GM08714 (cell line): ENCODE data around the gene SLC9B1.

Source experiments
- H3K4me3 ChIP-seq: fragments of 200-500 bp; sonication (Bioruptor generic); 2 replicates; pipeline ENCODE4 v1.5.1; 2014; ENCODE audit warnings: mild to moderate bottlenecking, low read length, inconsistent platforms
- ZNF274 ChIP-seq: IDR thresholded peaks from 2 replicates; pipeline ENCODE4 v1.6.1; 2012; ENCODE audit warnings: mild to moderate bottlenecking, low read depth, low read length

The SLC9B1 gene, protein sequence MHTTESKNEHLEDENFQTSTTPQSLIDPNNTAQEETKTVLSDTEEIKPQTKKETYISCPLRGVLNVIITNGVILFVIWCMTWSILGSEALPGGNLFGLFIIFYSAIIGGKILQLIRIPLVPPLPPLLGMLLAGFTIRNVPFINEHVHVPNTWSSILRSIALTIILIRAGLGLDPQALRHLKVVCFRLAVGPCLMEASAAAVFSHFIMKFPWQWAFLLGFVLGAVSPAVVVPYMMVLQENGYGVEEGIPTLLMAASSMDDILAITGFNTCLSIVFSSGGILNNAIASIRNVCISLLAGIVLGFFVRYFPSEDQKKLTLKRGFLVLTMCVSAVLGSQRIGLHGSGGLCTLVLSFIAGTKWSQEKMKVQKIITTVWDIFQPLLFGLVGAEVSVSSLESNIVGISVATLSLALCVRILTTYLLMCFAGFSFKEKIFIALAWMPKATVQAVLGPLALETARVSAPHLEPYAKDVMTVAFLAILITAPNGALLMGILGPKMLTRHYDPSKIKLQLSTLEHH

GRCh38 chr4:103019308-103020124 lies at the start of gene SLC9B1:
SLC9B1 (minus strand) TSS chr4:103019705; CDS start chr4:102991711, 27,994 bp downstream.
- no peak for TF ChIP-seq ZNF274
- peak within 1 kb of the TSS; percentile 70 for H3K4me3 ChIP-seq

- TF ChIP-seq ZNF274: no peak
- H3K4me3 ChIP-seq: no peak overlapping the region
Measured at GRCh38 chr4:103067841-103068547, 48.5 kb upstream of the SLC9B1 start.

DNA sequence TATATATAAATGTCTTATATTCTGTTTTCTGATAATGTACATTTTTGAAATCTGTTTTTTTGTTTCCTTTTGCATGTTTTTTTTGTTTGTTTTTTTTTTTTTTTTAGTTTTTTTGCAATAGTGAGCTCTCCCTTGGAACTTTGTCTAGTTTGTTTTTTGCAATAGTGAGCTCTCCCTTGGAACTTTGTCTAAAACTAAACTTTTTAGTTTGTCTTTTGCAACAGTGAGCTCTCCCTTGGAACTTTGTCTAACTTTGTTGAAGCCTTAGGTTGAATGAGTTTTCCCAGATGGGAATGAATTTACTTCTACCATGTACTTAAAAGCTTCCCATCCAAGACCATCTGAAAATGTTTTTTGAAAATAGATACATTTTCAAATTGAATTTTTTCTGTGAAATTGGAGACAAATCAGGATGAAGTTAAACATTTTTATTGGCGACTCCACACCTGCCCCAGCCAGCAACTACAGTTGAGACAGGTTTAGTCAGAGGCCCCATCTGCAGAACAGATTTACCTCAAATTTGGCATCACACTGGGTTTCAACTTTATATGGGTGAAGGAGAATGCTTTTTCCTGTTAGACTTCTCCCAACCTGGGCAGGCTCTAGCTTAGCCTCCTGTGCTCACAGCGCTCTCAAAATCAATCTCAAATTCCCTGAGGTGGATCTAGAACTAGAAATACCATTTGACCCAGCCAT lies 41.1 kb upstream of the SLC9B1 start:
- no peak overlapping the region for H3K4me3 ChIP-seq
- TF ChIP-seq ZNF274: no peak

- TF ChIP-seq ZNF274: no peak
- no peak overlapping the region for H3K4me3 ChIP-seq
Measured at GRCh38 chr4:103054030-103054429, 34.5 kb upstream of the SLC9B1 start.

DNA sequence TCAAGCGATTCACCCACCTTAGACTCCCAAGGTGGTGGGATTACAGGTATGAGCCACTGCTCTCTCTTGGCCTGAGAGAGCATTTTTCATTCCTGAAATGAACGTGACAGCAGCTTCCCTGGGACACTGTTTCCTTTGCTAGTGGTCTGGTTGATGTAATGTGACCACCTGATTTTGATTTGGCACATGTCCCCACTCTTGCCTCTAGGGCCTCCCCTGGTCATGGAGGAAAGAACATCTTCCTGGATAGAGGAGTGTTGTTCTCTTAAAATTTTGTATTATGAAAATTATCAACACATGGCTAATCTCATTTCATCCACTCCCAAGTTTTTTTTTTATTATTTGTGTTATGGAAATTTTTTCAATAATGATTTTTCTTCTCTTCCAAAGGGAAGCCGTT lies 33.3 kb upstream of the SLC9B1 start:
- no peak overlapping the region for H3K4me3 ChIP-seq
- TF ChIP-seq ZNF274: no peak

DNA sequence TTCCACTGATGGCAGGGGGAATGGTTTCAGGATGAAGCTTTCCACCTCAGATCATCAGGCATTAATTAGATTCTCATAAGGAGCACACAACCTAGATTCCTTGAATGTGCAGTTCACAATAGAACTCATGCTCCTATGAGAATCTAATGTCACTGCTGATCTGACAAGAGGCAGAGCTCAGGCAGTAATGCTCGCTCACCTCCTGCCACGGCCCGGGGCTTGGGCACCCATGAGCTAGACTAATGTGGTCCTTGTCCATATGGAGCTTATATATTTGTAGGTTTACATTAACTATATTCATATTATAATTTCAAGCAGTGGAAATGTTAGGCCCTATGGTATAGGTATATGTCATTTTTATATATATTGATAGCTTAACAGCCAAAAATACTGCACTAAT lies 32.6 kb upstream of the SLC9B1 start:
- H3K4me3 ChIP-seq: no peak overlapping the region
- no peak for TF ChIP-seq ZNF274

DNA sequence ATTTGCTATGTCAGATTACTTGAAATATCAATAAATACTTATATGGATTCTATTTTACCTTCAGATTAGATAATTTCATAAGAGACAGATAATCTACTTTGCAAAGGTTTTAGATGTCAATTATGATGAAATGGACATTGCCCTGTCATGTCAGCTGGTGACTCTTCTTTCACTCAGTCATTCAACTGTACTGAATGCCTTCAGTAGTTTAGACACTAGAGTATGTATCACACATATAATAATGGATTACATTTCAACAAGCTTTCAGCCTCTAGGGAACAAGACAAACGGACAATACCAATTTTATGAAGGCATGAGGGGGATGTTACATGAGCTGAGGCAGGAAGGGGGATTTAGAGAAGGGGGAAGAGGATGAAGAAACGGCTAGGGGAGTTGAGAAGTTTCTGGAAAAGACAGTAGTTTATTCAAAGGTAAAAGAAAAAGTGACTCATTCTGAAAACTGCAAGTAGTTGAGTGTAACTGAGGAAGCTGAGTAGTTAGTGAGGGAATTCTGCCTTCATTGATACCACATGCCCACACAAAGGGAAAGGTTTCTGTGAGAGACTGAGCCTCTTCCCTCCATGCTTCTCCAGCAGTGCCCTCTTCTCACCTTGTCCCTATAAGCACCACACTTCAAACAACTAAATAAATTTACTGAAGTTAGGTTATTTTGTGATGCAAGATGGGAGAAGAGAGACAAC lies 31.4 kb upstream of the SLC9B1 start:
- TF ChIP-seq ZNF274: no peak
- no peak overlapping the region for H3K4me3 ChIP-seq

DNA sequence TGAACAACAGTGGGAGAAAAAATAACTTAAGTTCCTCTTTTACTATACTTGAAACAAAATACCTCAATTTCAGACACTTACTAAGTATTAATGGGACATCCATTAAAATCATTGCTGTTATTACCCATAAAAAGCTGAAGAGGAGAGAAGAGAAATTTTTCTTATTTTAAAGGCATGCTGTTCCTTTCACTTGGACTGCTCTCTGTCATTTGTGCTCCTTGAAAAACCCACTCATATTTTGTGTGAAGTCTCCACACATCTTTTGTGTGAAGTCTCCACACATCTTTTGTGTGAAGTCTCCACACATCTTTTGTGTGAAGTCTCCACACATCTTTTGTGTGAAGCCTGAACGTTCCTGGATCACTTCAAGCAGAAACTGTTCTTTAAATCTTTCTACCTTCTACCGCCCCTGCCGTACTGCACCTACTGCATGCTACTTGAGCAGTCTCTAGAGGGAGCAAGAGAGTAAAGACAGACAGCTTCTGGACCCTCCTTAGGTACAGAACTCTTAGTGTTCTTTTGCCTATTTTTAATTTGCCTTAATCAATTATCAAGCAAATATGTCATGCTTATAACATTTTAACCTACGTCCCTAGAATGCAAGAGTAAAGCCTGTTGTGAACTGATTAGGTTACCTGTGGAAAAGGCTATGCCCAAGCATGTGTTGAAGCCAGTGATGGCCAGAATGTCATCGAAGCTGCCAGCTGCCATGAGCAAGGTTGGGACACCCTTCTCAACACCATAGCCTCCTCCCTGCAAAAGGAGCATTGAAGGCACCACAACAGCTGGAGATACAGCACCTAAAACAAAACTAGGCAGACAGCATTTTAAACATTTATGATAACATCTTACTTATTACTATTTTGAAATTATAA lies 27.1 kb upstream of the SLC9B1 start:
- H3K4me3 ChIP-seq: no peak overlapping the region
- TF ChIP-seq ZNF274: no peak

DNA sequence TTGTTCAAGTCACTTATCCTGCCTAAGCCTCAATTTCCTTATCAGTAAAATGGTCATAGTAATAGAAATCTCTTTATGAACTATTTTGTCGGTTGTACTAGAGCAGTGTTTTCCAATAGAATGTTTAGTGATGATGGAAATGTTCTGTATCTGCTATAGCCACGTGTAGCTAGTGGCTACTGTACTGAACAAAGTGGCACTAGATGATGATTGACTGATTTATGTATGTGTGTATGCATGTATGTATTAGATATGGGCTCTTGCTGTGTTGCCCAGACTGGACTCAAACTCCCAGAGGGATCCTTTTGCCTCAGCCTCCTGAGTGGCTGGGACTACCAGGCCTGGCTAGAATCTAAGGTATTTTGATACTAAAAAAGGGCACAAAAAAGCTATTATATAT lies 24.7 kb upstream of the SLC9B1 start:
- H3K4me3 ChIP-seq: no peak overlapping the region
- TF ChIP-seq ZNF274: no peak

DNA sequence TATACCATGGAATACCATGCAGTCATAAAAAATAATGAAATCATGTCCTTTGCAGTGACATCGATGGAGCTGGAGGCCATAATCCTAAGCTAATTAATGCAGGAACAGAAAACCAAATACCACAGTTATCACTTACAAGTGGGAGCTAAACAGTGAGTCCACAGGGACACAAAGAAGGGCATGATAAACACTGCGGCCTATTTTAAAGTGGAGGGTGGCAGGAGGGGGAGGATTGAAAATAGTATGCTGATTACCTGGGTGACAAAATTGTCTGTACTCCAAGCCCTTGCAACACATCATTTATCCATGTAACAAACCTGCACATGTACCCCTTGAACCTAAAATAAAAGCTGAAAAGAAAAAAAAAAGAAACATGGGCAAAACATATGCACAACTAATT lies 16.7 kb upstream of the SLC9B1 start:
- H3K4me3 ChIP-seq: no peak overlapping the region
- no peak for TF ChIP-seq ZNF274

GRCh38 chr4:103032574-103032973 lies 13.1 kb upstream of the SLC9B1 start:
- no peak for TF ChIP-seq ZNF274
- H3K4me3 ChIP-seq: no peak overlapping the region

GRCh38 chr4:103030791-103031190 lies 11.3 kb upstream of the SLC9B1 start:
- TF ChIP-seq ZNF274: no peak
- no peak overlapping the region for H3K4me3 ChIP-seq
